GM21737 (cell line): ENCODE data around the gene STK26.
"Not testable (repeated sequence)": the region's sequence is repeated elsewhere in the genome, so short reads cannot be mapped to it uniquely, and the experiment has no call there.

Experiments used
- ATAC-seq: cut with Tn5 transposase; IDR thresholded peaks from one replicate; pipeline ENCODE4 v1.9.1; 2021; ENCODE audit warnings: mild to moderate bottlenecking, moderate library complexity; ENCODE audit not compliant: unreplicated experiment

The STK26 gene

DNA sequence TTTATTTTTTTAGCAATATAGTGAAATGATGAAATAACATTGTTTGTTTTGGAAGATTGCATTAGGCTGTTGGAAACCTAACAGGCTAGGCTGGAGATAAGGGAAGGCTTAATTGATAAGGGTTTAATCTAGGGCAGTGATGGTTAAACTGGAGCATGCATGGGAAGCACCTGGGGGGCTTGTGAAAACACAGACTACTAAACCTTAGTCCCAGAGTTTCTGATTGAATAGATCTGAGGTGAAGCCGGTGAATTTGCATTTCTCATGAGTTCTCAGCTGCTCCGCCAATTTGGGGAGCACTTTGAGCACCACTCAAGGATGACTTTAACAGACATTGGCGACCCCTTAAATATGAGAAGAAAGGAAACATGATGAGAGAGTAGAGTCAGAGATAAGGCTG is 11.5 kb downstream of the STK26 start:
- ATAC-seq = no peak

DNA sequence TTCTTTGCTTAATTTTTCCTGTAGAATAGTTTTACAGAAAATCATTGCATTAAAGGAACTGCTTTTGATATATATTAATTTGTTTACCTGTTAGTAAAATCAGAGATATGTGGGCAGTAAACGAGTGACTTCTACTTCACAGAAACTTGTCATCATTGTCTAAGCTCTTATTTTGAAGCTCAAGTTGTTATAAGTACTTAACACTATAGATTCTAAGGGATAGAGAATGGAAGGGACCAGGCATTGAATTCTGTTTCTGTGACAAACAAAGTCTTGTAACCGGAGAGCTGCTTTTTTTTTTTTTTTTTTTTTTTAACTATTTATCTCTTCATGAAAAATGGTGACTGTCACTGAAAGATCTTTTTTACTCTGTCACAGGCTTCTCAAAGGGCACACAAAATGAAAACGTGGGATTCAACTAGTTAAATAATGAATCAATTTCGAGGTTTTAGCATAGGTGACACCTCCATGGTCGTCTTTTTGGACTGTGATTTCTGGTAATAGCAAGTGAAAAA is 14.4 kb downstream of the STK26 start:
- no peak for ATAC-seq

DNA sequence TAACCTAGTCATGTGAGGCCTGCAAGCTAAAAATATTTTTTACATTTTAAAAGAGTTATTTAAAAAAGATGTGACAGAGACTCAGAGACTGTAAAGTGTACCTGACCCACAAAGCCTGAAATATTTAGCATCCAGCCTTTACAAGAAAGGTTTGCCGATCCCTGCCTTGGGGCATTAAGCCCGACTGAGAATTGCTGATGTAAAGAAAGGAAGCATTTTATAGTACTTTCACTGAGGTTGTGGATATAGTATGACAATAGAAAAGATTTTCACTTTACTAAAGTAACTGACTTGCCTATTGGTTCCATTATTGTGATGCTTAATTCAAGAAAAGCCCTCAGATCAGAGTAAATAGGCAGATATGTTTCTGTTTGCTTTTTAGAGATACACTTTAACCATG is 17.0 kb downstream of the STK26 start:
- no peak for ATAC-seq

DNA sequence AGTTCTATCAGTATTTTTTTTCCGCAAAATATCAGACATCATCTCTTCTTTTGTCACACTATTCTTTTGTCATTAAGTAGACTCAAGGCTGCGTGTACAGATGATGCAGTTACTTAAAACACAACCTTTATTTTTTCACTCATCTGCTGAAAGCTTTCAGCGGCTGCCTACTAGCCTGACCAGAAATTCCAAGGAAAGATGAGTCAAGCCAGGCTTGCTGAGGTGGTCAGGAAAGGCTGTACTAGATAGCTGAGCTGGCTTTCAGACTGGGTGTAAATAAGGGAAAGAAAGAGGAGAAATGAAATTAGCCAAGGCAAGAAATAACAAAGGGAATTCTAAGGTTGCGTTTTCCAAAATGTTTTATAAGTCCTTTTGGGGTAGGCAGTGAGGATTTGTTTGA is 17.9 kb downstream of the STK26 start:
- no peak for ATAC-seq

DNA sequence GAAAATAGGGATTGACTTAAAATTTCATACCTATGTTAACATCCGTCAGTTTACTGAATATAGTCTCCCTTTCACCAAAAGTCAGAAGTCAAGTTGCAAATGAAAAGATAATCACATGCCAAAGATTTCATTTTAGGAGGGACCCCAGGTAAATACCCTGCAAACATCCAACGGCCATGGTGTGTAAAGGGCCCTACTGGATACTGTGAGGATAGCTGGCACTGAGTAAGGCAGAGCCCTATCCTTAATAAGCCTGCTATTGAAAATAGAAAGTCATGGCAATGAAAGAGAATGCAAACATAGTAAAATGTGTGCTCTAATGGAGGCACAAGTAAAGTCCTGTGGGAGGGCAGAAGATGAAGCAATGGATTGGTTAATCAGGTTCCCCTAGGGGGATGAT is 20.9 kb downstream of the STK26 start:
- no peak for ATAC-seq

DNA sequence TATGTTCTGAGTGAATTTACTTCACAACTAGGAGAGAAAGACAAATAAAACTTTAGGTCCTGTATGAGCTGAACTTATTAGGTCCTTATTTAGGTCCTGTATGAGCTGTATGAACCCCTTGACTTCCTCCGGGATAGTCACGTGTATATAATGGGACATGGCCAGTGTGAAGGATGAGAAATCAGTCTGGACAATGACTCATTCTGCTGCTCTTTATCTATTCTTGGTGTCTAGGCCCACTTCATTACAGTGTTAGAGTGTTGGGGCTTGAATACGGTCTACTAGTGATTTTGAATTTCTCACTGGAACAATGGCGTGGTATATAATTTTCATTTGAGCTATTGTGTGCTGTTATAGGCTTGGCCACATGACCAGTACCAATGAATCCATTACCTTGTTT is 21.9 kb downstream of the STK26 start:
- ATAC-seq = no peak

DNA sequence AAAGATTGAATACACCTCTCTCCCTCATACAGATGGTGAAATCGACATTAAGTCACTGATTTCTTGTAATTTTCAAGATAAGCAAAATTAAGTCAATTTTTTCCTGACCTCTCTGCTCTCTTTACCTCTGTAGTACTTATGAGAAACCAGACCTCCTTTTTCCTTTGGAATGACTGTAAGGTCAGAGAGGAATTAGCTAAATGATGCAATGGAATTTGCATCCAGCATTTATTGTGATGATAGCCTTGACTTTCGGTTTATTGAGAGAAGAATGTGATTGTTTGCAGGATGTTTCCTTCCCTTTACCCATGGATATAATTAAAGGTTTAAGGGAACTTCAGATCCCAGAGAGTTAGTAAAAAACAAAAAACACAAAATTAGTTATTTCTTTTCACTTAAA is 22.4 kb downstream of the STK26 start:
- no peak for ATAC-seq

DNA sequence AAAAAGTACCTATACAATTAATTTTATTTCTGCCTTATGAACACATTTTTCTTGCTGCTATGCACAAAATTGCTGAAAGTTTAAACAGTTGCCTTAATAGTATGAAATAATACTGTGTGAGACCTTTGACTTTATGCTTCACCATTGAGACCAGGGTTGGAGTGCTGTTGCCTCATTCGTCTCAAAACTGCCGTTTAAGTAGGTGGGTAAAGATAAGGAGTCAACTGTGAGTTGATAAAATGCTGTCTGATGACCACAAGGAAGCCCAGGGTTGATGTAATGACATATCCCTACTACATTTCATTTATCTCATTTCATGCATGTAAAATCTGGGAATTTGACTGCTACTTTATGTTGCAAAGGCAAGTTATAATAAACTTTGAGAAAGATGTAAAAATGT is 23.4 kb downstream of the STK26 start:
- no peak for ATAC-seq

DNA sequence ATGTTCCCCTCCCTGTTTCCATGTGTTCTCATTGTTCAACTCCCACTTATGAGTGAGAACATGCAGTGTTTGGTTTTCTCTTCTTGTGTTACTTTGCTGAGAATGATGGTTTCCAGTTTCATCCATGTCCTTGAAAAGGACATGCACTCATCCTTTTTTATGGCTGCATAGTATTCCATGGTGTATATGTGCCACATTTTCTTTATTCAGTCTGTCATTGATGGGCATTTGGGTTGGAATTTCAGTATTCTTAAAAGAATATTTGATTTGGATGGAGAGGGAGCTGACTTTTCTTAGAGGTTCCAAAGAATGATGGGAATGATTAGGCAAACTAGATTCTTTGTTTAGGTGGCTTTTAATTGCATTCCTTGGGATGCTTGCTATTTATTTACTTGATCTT is 28.7 kb downstream of the STK26 start:
- not testable (repeated sequence) for ATAC-seq

DNA sequence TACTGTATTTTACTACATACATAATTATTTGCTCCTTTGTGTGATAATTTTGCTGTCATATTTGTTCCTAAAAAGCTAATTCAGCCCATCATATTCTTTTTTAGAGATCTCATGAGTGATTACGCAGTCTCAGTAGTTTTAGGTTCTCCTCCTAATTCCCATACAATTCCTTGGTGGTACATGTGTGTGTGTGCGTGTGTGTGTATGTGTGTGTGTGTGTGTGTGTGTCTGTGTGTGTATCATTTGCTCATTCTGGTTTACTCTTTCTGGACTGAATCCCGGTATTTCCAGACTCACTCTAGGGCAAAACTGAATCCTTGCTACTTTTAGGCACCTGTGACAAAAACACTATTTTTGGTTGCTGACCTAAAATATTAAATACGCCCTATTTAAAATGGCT is 34.9 kb downstream of the STK26 start:
- no peak for ATAC-seq

DNA sequence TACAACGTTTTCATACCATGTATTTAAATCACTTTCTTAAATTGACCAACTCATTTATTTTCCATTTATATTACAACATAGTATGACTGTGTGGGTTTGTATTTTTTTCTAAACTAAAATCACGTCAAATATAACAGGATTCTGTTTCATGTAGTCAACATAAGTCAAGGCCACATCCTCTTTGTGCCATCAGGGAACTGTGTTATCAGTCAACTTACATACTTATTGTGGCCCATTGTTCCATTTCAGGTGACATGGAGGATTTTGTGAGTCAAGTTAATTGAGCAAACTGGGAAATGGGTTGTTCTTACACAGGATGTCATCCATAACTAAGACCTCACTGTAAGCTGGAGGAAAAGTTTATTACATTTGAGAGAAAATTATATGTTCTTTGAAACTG is 35.9 kb downstream of the STK26 start:
- no peak for ATAC-seq

DNA sequence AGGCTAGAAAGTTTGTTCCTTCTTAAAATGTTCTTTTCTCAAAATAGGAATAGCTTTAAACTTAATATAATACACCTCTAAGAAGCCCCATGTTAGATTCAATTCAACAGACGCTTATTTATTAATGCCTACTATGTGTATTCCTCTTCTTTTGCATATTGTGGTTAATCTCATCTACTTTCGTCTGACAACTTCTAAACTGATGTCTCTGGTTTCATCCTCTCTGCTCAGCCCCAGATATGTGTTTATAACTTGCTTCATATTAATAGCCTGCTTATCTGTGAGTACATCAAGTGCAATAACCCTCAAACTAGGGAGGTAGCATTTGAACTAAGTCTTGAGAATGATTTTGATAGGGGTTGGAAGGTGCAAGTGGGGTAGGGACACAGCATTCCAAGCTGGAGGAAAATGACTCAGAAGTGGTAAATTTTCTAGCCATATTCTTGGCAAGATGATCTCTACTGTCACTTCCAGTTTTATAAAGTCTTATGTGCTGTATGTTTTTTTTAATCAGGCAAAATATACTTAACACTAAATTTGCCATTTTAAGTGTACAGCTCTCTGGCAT is 37.0 kb downstream of the STK26 start:
- ATAC-seq = no peak

DNA sequence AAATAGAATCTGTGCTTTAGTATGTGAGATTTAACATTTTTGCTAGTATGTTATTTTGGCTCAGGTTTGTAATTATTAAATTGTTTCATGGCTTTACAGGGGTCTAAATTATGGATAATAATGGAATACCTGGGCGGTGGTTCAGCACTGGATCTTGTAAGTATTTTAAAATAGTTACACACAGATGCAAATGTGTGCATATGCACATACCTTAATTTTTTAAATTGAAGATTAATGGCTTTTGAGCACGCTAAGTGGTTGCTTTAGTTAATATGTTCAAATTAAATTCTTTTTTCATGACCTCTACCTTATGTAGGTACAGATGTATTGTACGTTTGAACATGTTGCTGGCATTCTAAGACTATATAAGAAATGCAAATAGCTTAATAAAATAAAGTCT is 40.2 kb downstream of the STK26 start:
- no peak for ATAC-seq

DNA sequence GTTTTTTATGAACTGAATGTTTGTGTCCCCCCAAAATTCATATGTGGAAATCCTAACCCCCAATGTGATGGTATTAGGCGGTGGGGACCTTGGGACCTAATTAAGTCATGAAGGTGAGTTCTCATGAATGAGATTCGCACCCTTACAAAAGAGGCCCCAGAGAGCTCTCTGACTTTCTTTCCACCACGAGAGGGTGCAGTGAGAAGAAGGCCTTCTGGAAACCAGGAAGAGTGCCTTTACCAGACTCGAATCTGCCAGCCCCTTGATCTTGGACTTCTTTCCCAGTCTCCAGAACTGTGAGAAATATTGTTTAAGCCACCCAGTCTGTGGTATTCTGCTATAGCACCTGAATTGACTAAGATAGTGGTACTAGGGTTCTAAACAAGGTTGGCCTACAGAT is 40.8 kb downstream of the STK26 start:
- no peak for ATAC-seq

DNA sequence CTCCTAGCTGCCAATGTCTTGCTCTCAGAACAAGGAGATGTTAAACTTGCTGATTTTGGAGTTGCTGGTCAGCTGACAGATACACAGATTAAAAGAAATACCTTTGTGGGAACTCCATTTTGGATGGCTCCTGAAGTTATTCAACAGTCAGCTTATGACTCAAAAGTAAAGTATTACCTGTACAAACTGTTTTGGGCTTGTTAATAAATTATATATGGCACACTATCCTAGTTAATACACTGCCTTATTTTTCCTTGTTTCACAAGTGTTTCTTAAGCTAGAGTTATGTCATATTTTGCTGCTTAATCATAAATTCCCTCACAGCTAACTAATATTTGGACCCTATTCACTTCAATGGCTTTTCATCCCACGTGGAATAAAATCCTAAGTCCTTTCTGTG is 45.3 kb downstream of the STK26 start:
- ATAC-seq = no peak

DNA sequence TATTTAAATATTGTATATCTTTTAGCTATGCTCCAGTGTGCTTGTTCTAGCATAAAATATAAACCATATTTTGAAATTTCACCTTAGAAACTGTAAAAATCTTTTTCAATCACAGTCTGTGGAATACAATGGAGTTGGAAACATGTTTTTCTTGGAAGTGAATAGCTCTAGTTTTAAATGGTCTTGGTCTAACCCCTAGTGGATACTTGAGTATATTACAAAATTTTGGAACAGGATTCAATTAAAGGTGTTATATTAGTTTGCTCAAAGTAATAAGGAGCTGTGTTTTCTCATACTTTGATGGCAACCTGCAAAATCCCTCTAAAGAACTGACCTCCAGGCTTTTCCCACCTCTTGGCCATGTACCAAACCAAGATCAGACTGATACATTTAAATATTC is 48.2 kb downstream of the STK26 start:
- ATAC-seq = no peak

DNA sequence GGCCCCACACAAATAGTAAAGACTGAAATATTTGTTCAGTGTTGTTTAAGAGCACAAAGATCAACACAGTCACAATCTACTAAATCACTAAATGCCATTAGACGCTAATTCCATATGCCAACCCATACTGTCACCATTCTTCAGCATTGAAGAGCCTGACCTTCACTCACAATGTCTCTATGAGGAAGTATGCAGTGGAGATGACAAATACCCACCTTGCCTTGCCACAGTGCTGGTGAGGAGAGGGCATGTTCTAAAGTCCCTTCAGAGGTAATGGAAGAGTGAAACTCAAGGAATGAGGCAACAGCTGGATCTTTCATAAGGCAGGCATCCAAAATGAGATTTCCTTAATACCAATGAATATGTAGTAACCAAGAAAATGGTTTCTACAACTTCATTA is 54.3 kb downstream of the STK26 start:
- no peak for ATAC-seq

DNA sequence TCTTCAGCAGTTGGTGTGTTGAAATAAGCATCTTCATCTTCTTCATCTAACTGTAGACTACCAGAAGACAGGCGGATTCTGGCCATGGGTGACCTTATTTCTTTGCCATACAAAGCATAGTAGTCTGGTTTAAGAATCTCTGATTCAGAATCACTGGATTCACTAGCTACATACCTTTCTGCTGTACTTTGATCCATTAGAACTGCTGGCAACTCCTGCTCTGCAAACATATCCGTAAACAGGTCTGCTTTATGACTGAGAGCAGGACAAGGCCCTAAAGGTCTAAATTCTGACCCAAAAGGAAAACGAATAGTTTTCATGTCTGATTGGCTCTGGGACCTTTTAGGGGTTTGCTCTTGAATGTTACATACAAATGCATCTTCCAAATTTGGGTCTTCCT is 54.8 kb downstream of the STK26 start:
- no peak for ATAC-seq

DNA sequence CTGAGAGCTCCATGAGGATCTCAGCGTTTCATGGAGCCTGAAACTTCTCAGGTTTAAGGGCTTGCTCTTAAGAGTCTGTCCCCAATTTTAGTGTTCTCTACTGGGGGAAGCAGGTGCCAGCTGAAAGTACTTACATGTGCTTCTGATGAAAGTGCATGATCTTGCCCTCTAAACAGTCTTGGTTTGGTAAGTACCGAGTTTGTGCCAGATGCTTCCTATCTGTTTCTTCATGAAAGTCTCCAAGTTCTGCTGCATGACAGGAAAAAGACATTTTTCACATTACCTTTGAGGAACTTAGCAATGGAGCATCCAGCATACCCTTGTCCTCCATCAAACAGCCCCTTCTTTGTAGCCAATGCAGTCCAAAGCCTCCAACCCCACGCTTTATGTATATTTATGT is 62.7 kb downstream of the STK26 start:
- no peak for ATAC-seq

DNA sequence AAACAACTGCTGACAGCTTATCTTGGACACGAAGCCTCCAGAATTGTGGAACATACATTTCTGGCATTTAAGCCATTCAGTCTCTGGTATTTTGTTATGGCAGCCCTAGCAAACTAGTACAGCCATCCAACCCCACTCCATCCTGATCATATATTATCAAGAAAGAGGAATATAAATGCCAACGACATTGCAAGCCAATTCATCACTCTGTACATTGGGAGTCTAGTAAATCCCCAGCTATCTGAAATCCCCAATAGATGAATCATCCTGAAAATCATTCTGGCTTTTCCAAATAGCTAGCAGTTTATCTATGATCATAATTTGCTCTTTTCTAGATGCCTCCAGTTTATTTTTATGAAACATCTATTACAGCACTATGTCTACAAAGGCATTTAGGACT is 63.6 kb downstream of the STK26 start:
- no peak for ATAC-seq

DNA sequence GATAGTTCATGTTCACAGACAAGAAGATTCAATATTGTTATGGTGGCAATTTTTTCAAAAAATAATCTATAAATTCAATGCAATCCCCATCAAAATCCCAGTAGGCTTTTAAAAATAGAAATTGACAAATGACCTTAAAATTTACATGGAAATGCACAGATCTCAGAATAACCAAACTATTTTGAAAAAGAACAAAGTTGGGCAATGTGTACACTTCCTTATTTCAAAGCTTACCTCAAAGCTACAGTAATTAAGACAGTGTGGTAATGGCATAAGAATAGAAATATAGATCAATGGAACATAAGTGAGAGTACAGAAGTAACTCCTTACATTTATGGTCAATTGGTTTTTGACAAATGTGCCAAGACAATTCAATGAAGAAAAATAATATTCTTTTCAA is 65.8 kb downstream of the STK26 start:
- ATAC-seq = no peak

DNA sequence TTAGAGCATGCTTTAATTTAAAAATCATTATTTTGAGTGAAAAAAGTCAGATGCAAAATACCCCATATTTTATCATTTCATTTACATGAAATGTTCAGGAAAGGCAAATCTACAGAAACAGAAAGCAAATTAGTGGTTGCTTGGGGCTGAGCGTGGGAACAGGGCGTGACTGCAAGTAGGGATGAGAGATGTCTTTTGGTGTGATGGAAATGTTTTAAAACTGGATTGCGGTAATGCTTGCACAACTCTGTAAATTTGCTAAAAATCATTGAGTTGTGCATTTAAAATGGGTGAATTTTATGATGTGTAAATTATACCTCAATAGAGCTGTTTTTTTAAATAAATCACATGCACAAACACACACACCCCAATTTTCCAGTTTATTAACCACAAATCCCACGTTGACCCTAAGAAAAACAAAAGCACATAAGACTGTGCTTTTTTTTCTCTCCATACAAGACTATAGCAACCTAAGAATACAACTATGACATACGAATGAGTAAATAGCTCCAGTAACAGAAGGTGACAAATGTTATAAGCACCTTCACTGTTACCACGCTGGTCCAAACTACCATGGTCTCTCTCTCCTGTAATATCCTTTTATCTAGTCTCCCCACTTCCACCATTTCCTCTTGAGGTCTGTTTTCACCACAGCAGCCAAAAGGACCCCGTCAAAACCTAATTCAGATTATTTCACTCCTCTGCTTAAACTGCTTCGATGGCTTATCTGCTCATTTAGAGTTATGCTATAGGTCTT is 67.5 kb downstream of the STK26 start:
- ATAC-seq = no peak
